SH-SY5Y (cell line): Measurements from ENCODE around the gene ATP5PO.

Source experiments
- GATA2 ChIP-seq: IDR thresholded peaks from 2 replicates; pipeline ENCODE4 v1.6.1; 2011; ENCODE audit warnings: mild to moderate bottlenecking, low read depth, low read length
- GATA3 ChIP-seq: IDR thresholded peaks from 2 replicates; pipeline ENCODE4 v1.6.1; 2011; ENCODE audit warnings: low read depth, mild to moderate bottlenecking, low read length, moderate library complexity

DNA sequence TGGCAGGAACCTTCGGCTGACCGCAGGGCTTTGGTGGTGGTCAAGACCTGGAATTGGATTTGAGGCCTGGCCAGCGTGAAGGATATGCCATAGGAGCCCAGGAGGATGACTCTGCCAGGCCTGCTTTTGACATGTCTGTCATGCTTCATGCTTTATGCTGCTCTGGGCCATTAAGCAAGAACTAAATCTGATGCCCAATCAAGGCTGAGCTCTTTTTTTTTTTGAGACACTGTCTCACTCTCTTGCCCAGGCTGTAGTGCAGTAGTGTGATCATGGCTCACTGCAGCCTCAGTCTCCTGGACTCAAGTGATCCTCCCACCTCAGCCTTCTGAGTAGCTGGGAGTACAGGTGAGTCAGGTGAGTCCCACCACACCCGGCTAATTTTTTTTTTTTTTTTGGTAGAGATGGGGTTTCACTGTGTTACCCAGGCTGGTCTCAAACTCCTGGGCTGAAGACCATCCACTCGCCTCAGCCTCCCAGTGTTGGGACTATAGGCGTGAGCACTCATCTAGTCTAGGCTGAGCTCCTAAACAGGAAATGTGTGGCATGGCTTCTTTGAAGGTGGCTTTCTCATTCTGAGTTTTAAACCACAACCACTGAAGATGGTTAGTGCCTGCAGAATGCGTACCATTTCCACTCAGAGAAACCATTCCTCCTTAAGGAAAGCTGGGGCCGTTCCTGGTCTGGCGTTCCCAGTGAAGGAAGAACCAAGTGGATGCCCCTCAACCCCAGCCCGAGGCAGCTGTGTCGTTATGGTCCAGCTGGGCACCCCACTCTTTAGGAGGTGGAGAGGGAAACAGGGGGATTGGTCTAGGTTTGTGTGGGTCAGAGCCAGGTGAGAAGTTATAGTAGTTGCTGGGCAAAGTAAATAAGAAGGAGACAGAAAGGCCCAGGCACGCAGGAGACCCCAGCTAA is 34.2 kb upstream of the ATP5PO start:
- TF ChIP-seq GATA2 = no peak
- no peak for TF ChIP-seq GATA3
